ENCODE measurements around the gene OSBPL1A. TPM values are rescaled to one million over a fixed set of nuclear protein-coding genes. Genes with fewer than 3 reads are reported as not detected.

Gene OSBPL1A
- total RNA-seq, 4 donors from 2014 or later = 61.5 to 227 (median 98.7) TPM

- Histone ChIP-seq H3K36me3 (no peaks in the 10 kb centered on the region), H3K4me3 (no peak overlapping the region), H3K9me3 (no peaks in the 10 kb centered on the region), H3K27me3 (no peaks in the 10 kb centered on the region), H3K27ac (no peak overlapping the region), H3K4me1 (no peaks in the 10 kb centered on the region)
- intact Hi-C loops (cut with DNase I; ENCODE audit: low total_unique reads) = no loop called here
- DNase-seq = no peak
- ATAC-seq = no peak
- in situ Hi-C loops (cut with MboI; ENCODE audit: low sequenced_read_pairs in 4 of 4) = loop anchor here in 2 of 4 donors (25.0 kb wide), 1 partner anchor 364 kb away; no protein-coding TSS in a partner anchor
- TF ChIP-seq POLR2A (IDR thresholded peaks at IDR 0.05) = no peak
- TF ChIP-seq CTCF (IDR thresholded peaks at IDR 0.05 in 4 of 5, conservative IDR thresholded peaks at IDR 0.05 in 1 of 5) = no peak
Observed at GRCh38 chr18:24373328-24373727, 24.3 kb downstream of the OSBPL1A start.

- intact Hi-C loops (cut with DNase I; ENCODE audit: low total_unique reads) = no loop called here
- no peak overlapping the region for H3K4me3 ChIP-seq
- no peaks in the 10 kb centered on the region for H3K9me3 ChIP-seq
- no peak for DNase-seq
- in situ Hi-C loops (cut with MboI; ENCODE audit: low sequenced_read_pairs in 4 of 4) = loop anchor here in 2 of 4 donors (25.0 kb wide), 1 partner anchor 365 kb away; no protein-coding TSS in a partner anchor
- ATAC-seq = no peak
- no peak overlapping the region for H3K27ac ChIP-seq
- no peaks in the 10 kb centered on the region for H3K36me3 ChIP-seq
- TF ChIP-seq POLR2A (IDR thresholded peaks at IDR 0.05) = no peak
- no peak for TF ChIP-seq CTCF (IDR thresholded peaks at IDR 0.05 in 4 of 5, conservative IDR thresholded peaks at IDR 0.05 in 1 of 5)
- H3K27me3 ChIP-seq = no peaks in the 10 kb centered on the region
- no peaks in the 10 kb centered on the region for H3K4me1 ChIP-seq
Observed at GRCh38 chr18:24372279-24372872, 25.2 kb downstream of the OSBPL1A start.

GRCh38 chr18:24370120-24370519 lies 27.5 kb downstream of the OSBPL1A start:
- no peak for TF ChIP-seq CTCF (IDR thresholded peaks at IDR 0.05 in 4 of 5, conservative IDR thresholded peaks at IDR 0.05 in 1 of 5)
- no peak for TF ChIP-seq POLR2A (IDR thresholded peaks at IDR 0.05)
- Histone ChIP-seq H3K36me3 (no peaks in the 10 kb centered on the region), H3K9me3 (no peaks in the 10 kb centered on the region), H3K27me3 (no peaks in the 10 kb centered on the region), H3K4me3 (no peak overlapping the region), H3K4me1 (no peaks in the 10 kb centered on the region), H3K27ac (no peak overlapping the region)
- intact Hi-C loops (cut with DNase I; ENCODE audit: low total_unique reads) (no loop called here), in situ Hi-C loops (cut with MboI; ENCODE audit: low sequenced_read_pairs in 4 of 4) (loop anchor here in 2 of 4 donors (25.0 kb wide), 1 partner anchor 367 kb away; no protein-coding TSS in a partner anchor)
- no peak for DNase-seq
- no peak for ATAC-seq

- in situ Hi-C loops (cut with MboI; ENCODE audit: low sequenced_read_pairs in 4 of 4) (loop anchor here in 3 of 4 donors (5.0 to 25.0 kb wide), 3 partner anchors 115 to 368 kb away; no protein-coding TSS in a partner anchor), intact Hi-C loops (cut with DNase I; ENCODE audit: low total_unique reads) (no loop called here)
- no peaks in the 10 kb centered on the region for H3K36me3 ChIP-seq
- no peaks in the 10 kb centered on the region for H3K27me3 ChIP-seq
- no peak overlapping the region for H3K4me3 ChIP-seq
- no peaks in the 10 kb centered on the region for H3K4me1 ChIP-seq
- TF ChIP-seq POLR2A (IDR thresholded peaks at IDR 0.05) (no peak), CTCF (IDR thresholded peaks at IDR 0.05 in 4 of 5, conservative IDR thresholded peaks at IDR 0.05 in 1 of 5) (no peak)
- no peak for DNase-seq
- ATAC-seq = no peak
- no peaks in the 10 kb centered on the region for H3K9me3 ChIP-seq
- no peak overlapping the region for H3K27ac ChIP-seq
Observed at GRCh38 chr18:24369426-24369825, 28.2 kb downstream of the OSBPL1A start.
